Astrocyte (in vitro differentiated cells and primary cell): ENCODE measurements around the gene LACRT.

Source experiments
- CTCF ChIP-seq: IDR thresholded peaks from 2 replicates; pipeline ENCODE4 v1.5.1; 2011; ENCODE audit warnings: low read depth, mild to moderate bottlenecking, inconsistent platforms, low read length, moderate library complexity; ENCODE audit not compliant: insufficient read depth
- EZH2 ChIP-seq: IDR thresholded peaks from 2 replicates; pipeline ENCODE4 v1.6.1; 2012; ENCODE audit warnings: mild to moderate bottlenecking, low read length, inconsistent platforms; ENCODE audit not compliant: insufficient read depth

- TF ChIP-seq CTCF (no peak), EZH2 (no peak)
These were observed 26.5 kb downstream of the LACRT start for GRCh38 chr12:54608156-54608555.
